ENCODE results near the gene RDH13.

DNA sequence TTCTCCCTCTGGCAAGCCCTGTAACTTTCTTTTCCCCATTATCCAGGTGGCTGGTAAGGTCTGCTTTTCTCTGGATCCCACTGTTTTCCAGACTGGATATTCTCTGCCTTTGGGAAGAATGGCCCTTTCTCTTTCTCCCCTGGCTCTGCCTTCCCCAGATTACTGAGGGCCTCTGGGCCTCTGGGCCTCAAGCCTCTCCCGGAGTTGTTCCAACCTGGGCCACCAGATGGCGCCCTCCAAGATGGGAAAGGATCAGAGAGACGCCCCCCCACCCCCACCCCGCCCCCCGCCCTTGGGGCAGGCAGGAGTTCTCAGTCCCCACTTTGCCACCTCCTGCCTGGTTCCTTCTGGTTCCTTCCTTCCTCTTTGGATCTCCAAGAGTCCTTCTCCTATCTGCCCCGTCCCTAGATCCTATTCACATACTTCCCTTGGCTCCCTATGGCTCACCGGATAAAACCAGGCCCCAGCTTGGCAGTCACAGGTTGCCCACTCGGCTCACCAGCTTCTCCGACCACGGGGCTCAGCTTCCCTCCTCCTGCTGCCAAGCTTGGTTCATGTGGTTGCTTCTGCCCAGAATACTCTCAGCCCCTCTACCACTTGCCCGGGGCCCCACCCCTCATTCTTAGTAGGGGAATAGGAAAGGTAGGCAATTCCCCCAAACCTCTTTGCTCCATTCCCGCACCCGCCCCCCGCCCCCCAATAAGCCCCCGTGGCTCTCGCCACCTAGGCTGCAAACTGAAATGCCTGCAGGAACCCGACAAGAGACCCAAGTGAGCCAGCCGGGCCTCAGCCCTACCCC is 25.8 kb upstream of the RDH13 start:
- TF ChIP-seq, protein P1, sequence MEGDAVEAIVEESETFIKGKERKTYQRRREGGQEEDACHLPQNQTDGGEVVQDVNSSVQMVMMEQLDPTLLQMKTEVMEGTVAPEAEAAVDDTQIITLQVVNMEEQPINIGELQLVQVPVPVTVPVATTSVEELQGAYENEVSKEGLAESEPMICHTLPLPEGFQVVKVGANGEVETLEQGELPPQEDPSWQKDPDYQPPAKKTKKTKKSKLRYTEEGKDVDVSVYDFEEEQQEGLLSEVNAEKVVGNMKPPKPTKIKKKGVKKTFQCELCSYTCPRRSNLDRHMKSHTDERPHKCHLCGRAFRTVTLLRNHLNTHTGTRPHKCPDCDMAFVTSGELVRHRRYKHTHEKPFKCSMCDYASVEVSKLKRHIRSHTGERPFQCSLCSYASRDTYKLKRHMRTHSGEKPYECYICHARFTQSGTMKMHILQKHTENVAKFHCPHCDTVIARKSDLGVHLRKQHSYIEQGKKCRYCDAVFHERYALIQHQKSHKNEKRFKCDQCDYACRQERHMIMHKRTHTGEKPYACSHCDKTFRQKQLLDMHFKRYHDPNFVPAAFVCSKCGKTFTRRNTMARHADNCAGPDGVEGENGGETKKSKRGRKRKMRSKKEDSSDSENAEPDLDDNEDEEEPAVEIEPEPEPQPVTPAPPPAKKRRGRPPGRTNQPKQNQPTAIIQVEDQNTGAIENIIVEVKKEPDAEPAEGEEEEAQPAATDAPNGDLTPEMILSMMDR (IDR thresholded peaks at IDR 0.05) = peak; percentile 86
- TF ChIP-seq ZFX (IDR thresholded peaks at IDR 0.05; ENCODE audit: borderline replicate concordance) = no peak
